DOHH2 (cell line): ENCODE results near the gene NGEF.

Experiments used
- H3F3A ChIP-seq: fragments of 200-600 bp; sonication (generic), shearing (Covaris generic); 2 replicates; pipeline ENCODE4 v1.6.0; 2016; ENCODE audit warnings: antibody characterized with exemption, mild to moderate bottlenecking; ENCODE audit not compliant: control insufficient read depth, insufficient read depth
- H3K27ac ChIP-seq: fragments of 200-600 bp; sonication (generic); 2 replicates; pipeline ENCODE4 v1.5.1; 2014; ENCODE audit warnings: low read depth, mild to moderate bottlenecking, low read length, moderate library complexity
- H3K27me3 ChIP-seq: fragments of 200-600 bp; sonication (generic); 2 replicates; pipeline ENCODE4 v1.6.1; 2014; ENCODE audit warnings: mild to moderate bottlenecking, low read length, mixed read lengths; ENCODE audit not compliant: control insufficient read depth
- H3K36me3 ChIP-seq: fragments of 200-600 bp; sonication (generic); 2 replicates; pipeline ENCODE4 v1.6.1; 2014; ENCODE audit warnings: mild to moderate bottlenecking, low read length, moderate library complexity, mixed read lengths; ENCODE audit not compliant: control insufficient read depth
- H3K4me1 ChIP-seq: fragments of 200-600 bp; sonication (generic); 2 replicates; pipeline ENCODE4 v1.6.1; 2014; ENCODE audit warnings: mild to moderate bottlenecking, low read length, mixed read lengths; ENCODE audit not compliant: control insufficient read depth
- H3K4me2 ChIP-seq: fragments of 200-600 bp; sonication (generic); 2 replicates; pipeline ENCODE4 v1.6.0; 2014; ENCODE audit warnings: mild to moderate bottlenecking, low read length, moderate library complexity
- H3K4me3 ChIP-seq: fragments of 200-600 bp; sonication (generic); 2 replicates; pipeline ENCODE4 v1.5.1; 2014; ENCODE audit warnings: mild to moderate bottlenecking, low read length, mixed read lengths
- H3K79me2 ChIP-seq: fragments of 200-600 bp; sonication (generic); 2 replicates; pipeline ENCODE4 v1.6.1; 2014; ENCODE audit warnings: mild to moderate bottlenecking, low read length, mixed read lengths; ENCODE audit not compliant: control insufficient read depth
- H3K9me2 ChIP-seq: fragments of 200-600 bp; sonication (generic); replicated peaks from 2 replicates; pipeline ENCODE4 v1.6.1; 2014; ENCODE audit warnings: mild to moderate bottlenecking, low read length, mixed read lengths; ENCODE audit not compliant: control insufficient read depth
- H3K9me3 ChIP-seq: fragments of 200-600 bp; sonication (generic); 2 replicates; pipeline ENCODE4 v1.6.1; 2014; ENCODE audit warnings: antibody characterized with exemption, low read length, mixed read lengths; ENCODE audit not compliant: control insufficient read depth, insufficient read depth
- H4K20me1 ChIP-seq: fragments of 200-600 bp; sonication (generic); 2 replicates; pipeline ENCODE4 v1.6.0; 2014; ENCODE audit warnings: low read depth, mild to moderate bottlenecking, antibody characterized with exemption, low read length, moderate library complexity; ENCODE audit not compliant: control insufficient read depth, insufficient read depth
- EZH2phosphoT487 ChIP-seq: fragments of 200-600 bp; sonication (generic); IDR thresholded peaks from 2 replicates; pipeline ENCODE4 v1.6.1; 2017; ENCODE audit warnings: borderline replicate concordance, mild to moderate bottlenecking, antibody characterized with exemption, low read length, moderate library complexity, mixed read lengths
- TF ChIP-seq, protein P1 (sequence below): fragments of 200-600 bp; sonication (generic); IDR thresholded peaks from one replicate; pipeline ENCODE4 v1.5.1; 2014; ENCODE audit warnings: antibody characterized with exemption, mild to moderate bottlenecking, low read depth, low read length; ENCODE audit not compliant: poor library complexity, severe bottlenecking

Gene NGEF

DNA sequence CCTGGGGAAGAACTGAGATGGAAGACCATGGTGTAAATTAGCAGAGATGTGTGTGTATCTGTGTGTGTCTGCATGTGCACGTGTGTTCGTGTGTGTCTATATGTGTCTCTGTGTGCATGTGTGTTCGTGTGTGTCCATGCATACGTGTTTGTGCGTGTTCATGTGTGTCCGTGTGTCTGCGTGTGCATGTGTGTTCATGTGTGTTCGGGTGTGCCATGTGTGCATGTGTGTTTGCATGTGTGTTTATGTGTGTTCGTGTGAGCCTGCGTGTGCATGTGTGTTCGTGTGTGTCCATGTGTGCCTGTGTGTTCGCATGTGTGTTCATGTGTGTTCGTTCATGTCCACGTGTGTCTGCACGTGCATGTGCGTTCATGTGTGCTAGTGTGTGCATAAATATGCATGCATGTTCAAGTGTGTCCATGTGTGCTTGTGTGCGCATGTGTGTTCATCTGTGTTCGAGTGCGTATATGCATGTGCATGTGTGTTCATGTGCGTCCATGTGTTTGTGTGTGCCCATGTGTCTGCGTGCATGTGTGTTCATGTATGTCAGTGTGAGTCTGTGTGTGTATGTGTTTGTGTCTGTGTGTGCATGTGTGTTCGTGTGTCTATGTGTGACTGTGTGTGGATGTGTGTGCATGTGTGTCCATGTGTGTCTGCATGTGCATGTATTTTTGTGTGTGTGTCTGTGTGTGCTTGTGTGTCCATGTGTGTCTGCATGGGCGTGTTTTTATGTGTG lies 22.5 kb upstream of the NGEF start:
- Histone ChIP-seq H3K27me3 (peaks cover 3% of the 10 kb centered on the region; the same call in 1 of the 2 replicates), H3K36me3 (no peaks in the 10 kb centered on the region), H3K9me3 (peaks cover 8% of the 10 kb centered on the region; the same call in 1 of the 2 replicates), H3K9me2 (no peaks in the 10 kb centered on the region), H3K27ac (no peak overlapping the region), H3K4me1 (no peaks in the 10 kb centered on the region), H3K79me2 (no peaks in the 10 kb centered on the region), H4K20me1 (no peaks in the 10 kb centered on the region), H3K4me3 (no peak overlapping the region), H3K4me2 (no peak overlapping the region), H3F3A (0 out of 2 replicates have a peak, but pooled peaks cover 3% of the 10 kb centered on the region)
- TF ChIP-seq, protein P1, sequence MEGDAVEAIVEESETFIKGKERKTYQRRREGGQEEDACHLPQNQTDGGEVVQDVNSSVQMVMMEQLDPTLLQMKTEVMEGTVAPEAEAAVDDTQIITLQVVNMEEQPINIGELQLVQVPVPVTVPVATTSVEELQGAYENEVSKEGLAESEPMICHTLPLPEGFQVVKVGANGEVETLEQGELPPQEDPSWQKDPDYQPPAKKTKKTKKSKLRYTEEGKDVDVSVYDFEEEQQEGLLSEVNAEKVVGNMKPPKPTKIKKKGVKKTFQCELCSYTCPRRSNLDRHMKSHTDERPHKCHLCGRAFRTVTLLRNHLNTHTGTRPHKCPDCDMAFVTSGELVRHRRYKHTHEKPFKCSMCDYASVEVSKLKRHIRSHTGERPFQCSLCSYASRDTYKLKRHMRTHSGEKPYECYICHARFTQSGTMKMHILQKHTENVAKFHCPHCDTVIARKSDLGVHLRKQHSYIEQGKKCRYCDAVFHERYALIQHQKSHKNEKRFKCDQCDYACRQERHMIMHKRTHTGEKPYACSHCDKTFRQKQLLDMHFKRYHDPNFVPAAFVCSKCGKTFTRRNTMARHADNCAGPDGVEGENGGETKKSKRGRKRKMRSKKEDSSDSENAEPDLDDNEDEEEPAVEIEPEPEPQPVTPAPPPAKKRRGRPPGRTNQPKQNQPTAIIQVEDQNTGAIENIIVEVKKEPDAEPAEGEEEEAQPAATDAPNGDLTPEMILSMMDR, result no peak
- no peak for TF ChIP-seq EZH2phosphoT487

- Histone ChIP-seq H4K20me1 (no peaks in the 10 kb centered on the region), H3K4me1 (no peaks in the 10 kb centered on the region), H3K4me2 (no peak overlapping the region), H3K27ac (no peak overlapping the region), H3K4me3 (no peak overlapping the region), H3K9me2 (no peaks in the 10 kb centered on the region), H3F3A (0 out of 2 replicates have a peak, but pooled peaks cover 3% of the 10 kb centered on the region), H3K79me2 (no peaks in the 10 kb centered on the region), H3K9me3 (peaks cover 8% of the 10 kb centered on the region; the same call in 1 of the 2 replicates), H3K27me3 (no peaks in the 10 kb centered on the region), H3K36me3 (no peaks in the 10 kb centered on the region)
- TF ChIP-seq EZH2phosphoT487, result no peak
- TF ChIP-seq, protein P1, result no peak
Observed at GRCh38 chr2:233034091-233034882, 21.2 kb upstream of the NGEF start.

GRCh38 chr2:233033672-233034071 lies 20.6 kb upstream of the NGEF start:
- Histone ChIP-seq H3K4me2 (no peak overlapping the region), H3K27ac (no peak overlapping the region)
- TF ChIP-seq EZH2phosphoT487, result no peak
- TF ChIP-seq, protein P1, result no peak

More at GRCh38 chr2:233033672-233034071, 20.6 kb upstream of the NGEF start:
- Histone ChIP-seq H3K4me1 (no peaks in the 10 kb centered on the region), H4K20me1 (no peaks in the 10 kb centered on the region), H3K36me3 (no peaks in the 10 kb centered on the region), H3K9me2 (no peaks in the 10 kb centered on the region), H3K9me3 (peaks cover 8% of the 10 kb centered on the region; the same call in 1 of the 2 replicates), H3F3A (0 out of 2 replicates have a peak, but pooled peaks cover 3% of the 10 kb centered on the region), H3K79me2 (no peaks in the 10 kb centered on the region), H3K4me3 (no peak overlapping the region), H3K27me3 (no peaks in the 10 kb centered on the region)
